Chondrocyte (in vitro differentiated cells): ENCODE measurements around the gene MRPL33. TPM values are rescaled to one million over a fixed set of nuclear protein-coding genes. Genes with fewer than 3 reads are reported as not detected.

Experiments
- DNase-seq: peaks from one replicate; pipeline ENCODE4 v3.0.0; 2021; ENCODE audit warnings: mixed read lengths, low spot score
- H3K27ac Mint-ChIP-seq: one replicate; pipeline ENCODE4 v1.8.0; 2021; ENCODE audit warnings: mild to moderate bottlenecking, moderate library complexity, mixed read lengths; ENCODE audit not compliant: unreplicated experiment
- H3K27me3 Mint-ChIP-seq: 2 replicates; pipeline ENCODE4 v1.8.0; 2021; ENCODE audit warnings: low read depth, mixed read lengths
- H3K36me3 Mint-ChIP-seq: 2 replicates; pipeline ENCODE4 v1.8.0; 2021; ENCODE audit warnings: low read depth, mixed read lengths
- H3K4me1 Mint-ChIP-seq: 2 replicates; pipeline ENCODE4 v1.8.0; 2021; ENCODE audit warnings: low read depth, mild to moderate bottlenecking, mixed read lengths
- H3K4me3 Mint-ChIP-seq: one replicate; pipeline ENCODE4 v1.8.0; 2021; ENCODE audit warnings: mild to moderate bottlenecking, moderate library complexity, mixed read lengths; ENCODE audit not compliant: unreplicated experiment
- H3K9me3 Mint-ChIP-seq: 2 replicates; pipeline ENCODE4 v1.8.0; 2021; ENCODE audit warnings: low read depth, mixed read lengths
- CTCF ChIP-seq: fragments of 200-600 bp; sonication (generic); IDR thresholded peaks from 2 replicates; pipeline ENCODE4 v1.5.0; 2021; ENCODE audit warnings: antibody characterized with exemption, mild to moderate bottlenecking, moderate library complexity
- total RNA-seq: library from RNA; stranded (reverse); gene quantifications from 3 replicates; pipeline ENCODE4 v1.2.1, GENCODE V29; 2021

Gene MRPL33
- total RNA-seq, 1 donor from 2014 or later, result 59.9 TPM

- H3K4me3 Mint-ChIP-seq, result no peak overlapping the region
- no peak for TF ChIP-seq CTCF
- peaks cover 11% of the 10 kb centered on the region for H3K36me3 Mint-ChIP-seq
- no peaks in the 10 kb centered on the region for H3K27me3 Mint-ChIP-seq
- no peak for DNase-seq
- H3K9me3 Mint-ChIP-seq, result no peaks in the 10 kb centered on the region
- H3K4me1 Mint-ChIP-seq, result peaks cover 29% of the 10 kb centered on the region
- peak overlapping the region; percentile 58 for H3K27ac Mint-ChIP-seq
Observed at GRCh38 chr2:27779417-27780055, 8.0 kb downstream of the MRPL33 start.

- Mint-ChIP-seq H3K36me3 (peaks cover 9% of the 10 kb centered on the region), H3K27me3 (no peaks in the 10 kb centered on the region), H3K4me3 (no peak overlapping the region), H3K9me3 (no peaks in the 10 kb centered on the region), H3K4me1 (peaks cover 16% of the 10 kb centered on the region), H3K27ac (no peak overlapping the region)
- no peak for DNase-seq
- no peak for TF ChIP-seq CTCF
Observed at GRCh38 chr2:27781496-27781895, 10.0 kb downstream of the MRPL33 start.

- Mint-ChIP-seq H3K4me3 (no peak overlapping the region), H3K27ac (no peak overlapping the region), H3K36me3 (peaks cover 9% of the 10 kb centered on the region), H3K9me3 (no peaks in the 10 kb centered on the region), H3K4me1 (peaks cover 10% of the 10 kb centered on the region), H3K27me3 (no peaks in the 10 kb centered on the region)
- TF ChIP-seq CTCF, result no peak
- no peak for DNase-seq
Observed at GRCh38 chr2:27782701-27783100, 11.2 kb downstream of the MRPL33 start.

GRCh38 chr2:27790796-27791195 is 19.3 kb downstream of the MRPL33 start:
- peaks cover 21% of the 10 kb centered on the region for H3K4me1 Mint-ChIP-seq
- no peak overlapping the region for H3K27ac Mint-ChIP-seq
- H3K27me3 Mint-ChIP-seq, result no peaks in the 10 kb centered on the region
- H3K4me3 Mint-ChIP-seq, result no peak overlapping the region
- TF ChIP-seq CTCF, result no peak
- peaks cover 5% of the 10 kb centered on the region for H3K9me3 Mint-ChIP-seq
- no peaks in the 10 kb centered on the region for H3K36me3 Mint-ChIP-seq
- no peak for DNase-seq

- Mint-ChIP-seq H3K36me3 (no peaks in the 10 kb centered on the region), H3K4me3 (no peak overlapping the region), H3K4me1 (peaks cover 41% of the 10 kb centered on the region), H3K27ac (peak overlapping the region; percentile 38), H3K27me3 (no peaks in the 10 kb centered on the region), H3K9me3 (peaks cover 5% of the 10 kb centered on the region)
- no peak for DNase-seq
- TF ChIP-seq CTCF, result no peak
Observed at GRCh38 chr2:27792759-27793158, 21.2 kb downstream of the MRPL33 start.
